DOHH2 (cell line): Measurements from ENCODE around the gene THBS2.

ENCODE experiments used
- CTCF ChIP-seq: fragments of 200-600 bp; sonication (generic); IDR thresholded peaks from one replicate; pipeline ENCODE4 v1.5.1; 2014; ENCODE audit warnings: antibody characterized with exemption, mild to moderate bottlenecking, low read depth, low read length; ENCODE audit not compliant: poor library complexity, severe bottlenecking
- EZH2phosphoT487 ChIP-seq: fragments of 200-600 bp; sonication (generic); IDR thresholded peaks from 2 replicates; pipeline ENCODE4 v1.6.1; 2017; ENCODE audit warnings: borderline replicate concordance, mild to moderate bottlenecking, antibody characterized with exemption, low read length, moderate library complexity, mixed read lengths

DNA sequence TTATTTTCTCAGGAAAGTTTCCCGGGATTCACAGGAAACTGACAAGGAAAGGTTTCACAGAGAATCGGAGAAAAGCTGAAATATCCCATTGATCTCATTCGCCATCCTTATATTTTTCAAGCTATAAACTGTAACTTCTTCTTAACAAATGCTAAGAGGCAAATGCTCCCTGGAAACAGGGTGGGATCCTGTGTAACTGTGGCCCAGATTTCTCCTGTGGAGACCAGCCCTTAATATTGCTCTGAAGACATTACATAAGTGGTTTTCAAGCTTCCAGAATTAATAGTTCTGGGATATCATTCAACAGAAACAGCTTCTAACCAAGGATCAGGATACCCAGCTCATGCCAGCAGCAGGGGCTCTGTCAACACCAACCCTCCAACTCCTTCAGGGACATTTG, 69.2 kb downstream of the THBS2 start:
- TF ChIP-seq CTCF (no peak), EZH2phosphoT487 (no peak)
